GM12873 (cell line): Measurements from ENCODE around the gene SCPEP1.

Source experiments
- TF ChIP-seq, protein P1 (sequence below): IDR thresholded peaks from 2 replicates; pipeline ENCODE4 v1.5.1; 2012; ENCODE audit warnings: low read depth, mild to moderate bottlenecking, moderate library complexity, low read length, control low read depth; ENCODE audit not compliant: insufficient read depth; ENCODE audit errors: missing control alignments

SCPEP1 gene

DNA sequence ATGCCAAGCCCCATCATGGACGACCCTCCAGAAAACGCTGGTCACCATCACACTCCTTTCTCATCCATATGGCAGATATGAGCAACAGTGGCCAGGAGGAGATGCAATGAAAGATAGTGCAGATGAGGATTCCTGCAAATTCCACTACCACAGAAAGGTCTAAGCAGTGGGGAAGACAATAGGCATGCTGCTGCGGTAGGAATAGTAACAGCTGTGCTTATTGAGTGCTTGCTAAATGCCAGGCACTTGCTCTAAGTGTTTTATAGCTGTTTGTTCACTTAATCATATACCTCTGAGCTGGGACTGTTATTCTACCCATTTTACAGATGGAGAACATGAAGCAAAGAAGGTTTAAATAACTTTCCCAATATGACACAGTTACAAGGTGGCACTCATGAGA lies 60.6 kb downstream of the SCPEP1 start:
- TF ChIP-seq, protein P1, sequence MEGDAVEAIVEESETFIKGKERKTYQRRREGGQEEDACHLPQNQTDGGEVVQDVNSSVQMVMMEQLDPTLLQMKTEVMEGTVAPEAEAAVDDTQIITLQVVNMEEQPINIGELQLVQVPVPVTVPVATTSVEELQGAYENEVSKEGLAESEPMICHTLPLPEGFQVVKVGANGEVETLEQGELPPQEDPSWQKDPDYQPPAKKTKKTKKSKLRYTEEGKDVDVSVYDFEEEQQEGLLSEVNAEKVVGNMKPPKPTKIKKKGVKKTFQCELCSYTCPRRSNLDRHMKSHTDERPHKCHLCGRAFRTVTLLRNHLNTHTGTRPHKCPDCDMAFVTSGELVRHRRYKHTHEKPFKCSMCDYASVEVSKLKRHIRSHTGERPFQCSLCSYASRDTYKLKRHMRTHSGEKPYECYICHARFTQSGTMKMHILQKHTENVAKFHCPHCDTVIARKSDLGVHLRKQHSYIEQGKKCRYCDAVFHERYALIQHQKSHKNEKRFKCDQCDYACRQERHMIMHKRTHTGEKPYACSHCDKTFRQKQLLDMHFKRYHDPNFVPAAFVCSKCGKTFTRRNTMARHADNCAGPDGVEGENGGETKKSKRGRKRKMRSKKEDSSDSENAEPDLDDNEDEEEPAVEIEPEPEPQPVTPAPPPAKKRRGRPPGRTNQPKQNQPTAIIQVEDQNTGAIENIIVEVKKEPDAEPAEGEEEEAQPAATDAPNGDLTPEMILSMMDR, result no peak

DNA sequence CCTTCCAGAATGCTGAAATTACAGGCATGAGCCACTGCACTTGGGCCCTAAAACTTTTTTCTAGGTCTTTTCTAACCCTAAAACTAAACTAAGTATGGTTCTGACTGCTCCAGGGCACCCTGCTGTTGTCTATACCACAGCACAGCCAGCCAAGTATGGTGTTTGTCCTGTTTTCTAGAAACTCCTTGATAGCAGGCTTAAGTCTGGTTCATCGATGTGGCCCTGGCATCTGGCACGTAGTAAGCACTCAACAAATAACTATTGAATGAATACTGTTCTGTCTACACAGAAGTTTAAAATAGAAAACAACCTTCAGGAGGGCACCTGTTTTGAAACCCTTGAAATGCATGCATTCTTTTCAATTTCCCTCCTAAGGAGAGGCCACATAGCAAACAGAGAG lies 62.6 kb downstream of the SCPEP1 start:
- TF ChIP-seq, protein P1, result no peak

DNA sequence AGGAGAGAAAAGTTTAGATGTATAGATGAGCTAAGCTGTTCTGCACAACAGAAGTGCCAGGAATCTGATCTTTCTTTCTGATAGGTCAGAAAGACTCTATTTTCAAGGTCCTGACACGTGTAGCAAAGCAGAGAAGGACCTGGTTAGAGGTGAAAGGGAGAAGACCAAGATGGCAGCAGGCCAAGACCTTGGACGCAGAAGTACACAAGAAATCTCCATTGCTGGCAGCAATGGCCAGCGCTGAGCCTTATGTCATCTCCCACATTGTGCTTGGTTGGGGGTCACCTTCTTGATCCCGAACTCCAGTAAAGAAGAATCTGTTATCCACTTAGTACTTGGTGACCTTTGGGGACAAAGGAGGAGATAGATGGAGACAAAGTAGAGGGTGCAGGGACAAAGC lies 65.3 kb downstream of the SCPEP1 start:
- TF ChIP-seq, protein P1, result no peak

GRCh38 chr17:57044976-57045867 lies 67.3 kb downstream of the SCPEP1 start:
- TF ChIP-seq, protein P1, result no peak

DNA sequence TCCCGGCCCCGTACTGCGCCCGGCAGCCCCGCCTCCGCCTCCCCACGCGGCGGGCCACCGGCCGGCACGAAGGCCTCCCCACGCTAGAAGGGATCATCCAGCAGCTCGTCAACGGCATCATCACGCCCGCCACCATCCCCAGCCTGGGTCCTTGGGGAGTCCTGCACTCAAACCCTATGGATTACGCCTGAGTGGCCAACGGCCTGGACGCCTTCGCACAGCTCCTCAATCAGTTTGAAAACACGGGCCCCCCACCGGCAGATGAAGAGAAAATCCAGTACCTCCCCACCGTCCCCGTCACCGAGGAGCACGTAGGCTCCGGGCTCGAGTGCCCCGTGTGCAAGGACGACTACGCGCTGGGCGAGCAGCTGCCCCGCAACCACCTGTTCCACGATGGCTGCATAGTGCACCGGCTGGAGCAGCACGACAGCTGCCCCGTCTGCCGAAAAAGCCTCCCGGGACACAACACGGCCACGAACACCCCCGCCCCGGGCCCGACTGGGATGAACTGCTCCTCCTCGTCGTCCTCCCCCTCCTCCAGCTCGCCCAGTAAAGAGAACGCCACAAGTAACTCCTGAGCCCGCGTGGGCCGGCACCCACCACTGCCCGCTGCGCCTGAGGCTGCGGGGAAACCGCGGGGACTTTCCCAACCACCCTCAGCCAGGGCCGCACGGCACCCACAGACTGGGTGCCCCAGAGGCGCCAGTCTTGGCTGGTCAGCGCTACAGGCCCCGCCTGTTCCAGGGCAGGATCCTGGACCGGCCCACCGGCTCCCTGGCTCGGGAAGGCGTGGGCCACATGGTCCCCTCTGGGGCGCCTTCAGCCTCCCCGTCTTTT lies 68.2 kb downstream of the SCPEP1 start:
- TF ChIP-seq, protein P1, result no peak

DNA sequence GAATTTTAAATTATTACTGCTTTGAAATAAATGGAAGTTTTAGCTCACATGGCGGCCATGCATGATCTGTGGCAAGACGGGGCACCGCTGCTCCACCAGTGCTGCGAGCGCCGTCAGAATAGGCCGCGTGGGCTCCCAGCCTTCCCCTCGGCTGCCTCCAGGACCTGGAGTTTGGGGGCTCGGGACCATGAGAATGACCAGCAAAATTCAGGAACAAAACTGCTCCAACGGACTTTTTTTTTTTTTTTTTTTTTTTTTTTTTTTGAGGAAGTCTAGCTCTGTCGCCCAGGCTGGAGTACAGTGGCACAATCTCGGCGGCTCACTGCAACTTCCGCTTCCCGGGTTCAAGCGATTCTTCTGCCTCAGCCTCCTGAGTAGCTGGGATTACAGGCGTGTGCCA lies 68.8 kb downstream of the SCPEP1 start:
- TF ChIP-seq, protein P1, result no peak

DNA sequence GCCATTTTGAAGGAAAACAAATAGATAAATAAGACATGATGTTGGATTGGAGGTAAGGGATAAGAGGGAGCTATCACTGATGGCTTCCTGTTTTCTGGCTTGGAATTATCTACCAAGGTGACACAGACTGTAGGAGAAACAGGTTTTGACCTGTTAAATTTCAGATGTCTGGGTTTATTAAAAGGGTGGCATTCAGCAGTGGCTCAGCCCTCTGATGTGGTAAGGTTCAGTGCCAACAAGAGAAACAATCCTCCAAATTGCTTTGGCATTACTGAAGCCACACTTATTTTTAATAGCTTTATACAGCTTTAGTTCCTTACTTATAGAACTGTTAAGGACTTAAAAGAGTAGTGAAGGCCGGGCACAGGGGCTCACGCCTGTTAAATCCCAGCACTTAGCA lies 70.2 kb downstream of the SCPEP1 start:
- TF ChIP-seq, protein P1, result no peak
